Hindlimb muscle (tissue), 1 donor: ENCODE measurements around the gene RSF1. TPM values are rescaled to one million over a fixed set of nuclear protein-coding genes. Genes with fewer than 3 reads are reported as not detected.

Experiments used
- DNase-seq: peaks from one replicate; pipeline ENCODE4 v3.0.0-alpha.2; 2013
- polyA plus RNA-seq: library from polyadenylated mRNA; unstranded; fragments of 120-200 nt; gene quantifications from one replicate; pipeline ENCODE4 v1.2.1, GENCODE V29; 2013; ENCODE audit not compliant: insufficient read length

The RSF1 gene
- polyA plus RNA-seq, 1 donor = 31.8 TPM

- no peak for DNase-seq
Measured at GRCh38 chr11:77747381-77747969, 73.0 kb downstream of the RSF1 start.

- DNase-seq = no peak
Measured at GRCh38 chr11:77736473-77736872, 84.0 kb downstream of the RSF1 start.

DNA sequence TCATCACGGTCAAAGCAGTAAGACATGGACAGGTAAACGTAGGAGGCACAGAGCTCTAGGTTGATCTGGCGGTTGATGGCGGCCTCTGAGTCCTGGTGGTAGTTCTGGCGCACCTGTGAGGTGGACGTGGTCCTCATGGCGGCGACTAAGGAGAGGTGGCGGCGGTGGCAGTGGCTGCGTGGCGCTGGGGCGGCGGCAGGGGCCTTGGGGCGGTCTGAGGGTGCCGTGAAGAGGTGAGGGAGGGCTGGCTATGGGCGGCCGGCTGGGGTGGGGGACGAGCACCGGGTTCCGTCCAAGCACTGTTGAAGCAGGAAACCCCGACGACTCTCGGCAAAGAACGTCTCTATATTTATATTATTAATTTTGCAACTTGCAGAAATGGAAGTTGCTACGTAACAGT lies 85.6 kb downstream of the RSF1 start:
- DNase-seq = no peak

DNA sequence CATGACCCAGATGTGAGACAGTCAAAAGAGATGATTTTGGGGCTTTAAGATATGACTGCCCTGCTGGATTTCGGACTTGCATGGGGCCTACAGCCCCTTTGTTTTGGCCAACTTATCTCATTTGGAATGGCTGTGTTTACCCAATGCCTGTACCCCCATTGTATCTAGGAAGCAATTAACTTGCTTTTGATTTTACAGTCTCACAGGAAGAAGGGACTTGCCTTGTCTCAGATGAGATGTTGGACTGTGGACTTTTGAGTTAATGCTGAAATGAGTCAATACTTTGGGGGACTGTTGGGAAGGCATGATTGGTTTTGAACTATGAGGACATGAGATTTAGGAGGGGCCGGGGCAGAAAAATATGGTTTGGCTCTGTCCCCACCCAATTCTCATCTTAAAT lies 88.4 kb downstream of the RSF1 start:
- DNase-seq = no peak

DNA sequence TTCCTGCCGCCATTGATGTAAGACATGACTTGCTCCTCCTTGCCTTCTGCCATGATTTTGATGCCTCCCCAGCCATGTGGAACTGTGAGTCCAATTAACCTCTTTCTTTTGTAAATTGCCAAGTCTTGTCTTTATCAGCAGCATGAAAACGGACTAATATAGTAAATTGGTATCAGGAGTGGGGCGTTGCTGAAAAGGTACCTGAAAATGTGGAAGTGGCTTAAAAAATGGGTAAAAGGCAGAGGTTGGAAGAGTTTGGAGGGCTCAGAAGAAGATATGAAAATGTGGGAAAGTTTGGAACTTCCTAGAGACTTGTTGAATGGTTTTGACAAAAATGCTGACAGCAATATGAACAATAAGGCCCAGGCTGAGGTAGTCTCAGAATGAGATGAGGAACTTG lies 89.7 kb downstream of the RSF1 start:
- no peak for DNase-seq

DNA sequence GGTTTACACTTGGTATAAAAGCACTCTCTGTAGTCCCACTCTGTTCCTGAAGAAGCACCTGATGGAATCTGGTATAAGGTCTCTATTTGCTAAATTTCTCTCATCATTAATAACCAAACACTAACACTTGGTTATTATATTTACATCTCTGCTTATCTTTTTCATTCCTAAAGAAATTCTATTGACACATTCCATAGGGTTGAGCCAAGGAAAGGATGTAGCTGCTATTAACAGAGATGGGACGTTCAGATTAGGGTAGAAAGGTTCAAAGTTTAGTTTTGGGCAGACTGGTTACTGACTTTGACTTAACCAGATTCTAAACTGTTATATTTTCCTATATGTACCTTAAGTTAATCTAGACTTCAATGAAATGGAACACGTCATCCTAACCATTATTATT lies 91.5 kb downstream of the RSF1 start:
- DNase-seq = no peak

DNA sequence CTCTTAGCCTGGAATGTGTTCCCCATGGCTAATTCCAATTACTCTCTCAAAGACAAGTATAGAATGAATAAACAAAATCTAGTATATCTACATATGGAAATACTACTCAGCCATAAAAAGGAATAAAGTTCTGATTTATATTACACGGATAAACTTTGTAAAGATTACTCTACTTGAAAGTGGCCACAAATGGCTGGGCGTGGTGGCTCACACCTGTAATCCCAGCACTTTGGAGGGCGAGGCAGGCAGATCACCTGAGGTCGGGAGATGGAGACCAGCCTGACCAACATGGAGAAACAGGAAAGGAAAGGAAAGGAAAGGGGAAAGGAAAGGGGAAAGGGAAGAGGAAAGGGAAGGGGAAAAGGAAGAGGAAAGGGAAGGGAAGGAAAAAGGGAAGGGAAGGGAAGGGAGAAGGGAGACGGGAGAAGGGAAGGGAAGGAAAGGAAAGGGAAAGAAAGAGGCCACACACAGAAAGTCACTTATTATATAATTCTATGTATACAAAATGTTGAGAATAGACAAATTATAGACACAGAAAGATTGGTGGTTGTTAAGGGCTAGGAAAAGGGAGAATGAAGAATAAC lies 92.2 kb downstream of the RSF1 start:
- DNase-seq = no peak

DNA sequence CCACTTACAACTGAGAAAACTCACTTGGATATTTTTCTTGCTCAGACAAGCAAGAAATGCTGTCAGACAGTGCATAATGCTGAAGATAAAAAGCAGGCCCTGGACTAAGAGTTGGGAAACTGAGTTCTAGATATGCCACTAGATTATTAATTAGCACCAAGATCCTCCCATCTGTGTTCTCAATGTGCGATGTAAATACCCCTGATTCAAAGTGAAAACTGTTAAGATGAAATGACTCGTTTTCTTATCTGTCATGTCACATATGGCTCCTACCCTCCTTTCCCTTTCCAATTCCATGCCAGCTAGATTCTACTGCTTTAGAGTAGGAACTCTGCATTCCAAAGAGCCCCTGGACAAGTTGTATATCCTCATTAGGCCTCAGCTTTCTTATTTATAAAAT lies 94.0 kb downstream of the RSF1 start:
- no peak for DNase-seq

GRCh38 chr11:77725433-77725832 lies 95.1 kb downstream of the RSF1 start:
- no peak for DNase-seq

DNA sequence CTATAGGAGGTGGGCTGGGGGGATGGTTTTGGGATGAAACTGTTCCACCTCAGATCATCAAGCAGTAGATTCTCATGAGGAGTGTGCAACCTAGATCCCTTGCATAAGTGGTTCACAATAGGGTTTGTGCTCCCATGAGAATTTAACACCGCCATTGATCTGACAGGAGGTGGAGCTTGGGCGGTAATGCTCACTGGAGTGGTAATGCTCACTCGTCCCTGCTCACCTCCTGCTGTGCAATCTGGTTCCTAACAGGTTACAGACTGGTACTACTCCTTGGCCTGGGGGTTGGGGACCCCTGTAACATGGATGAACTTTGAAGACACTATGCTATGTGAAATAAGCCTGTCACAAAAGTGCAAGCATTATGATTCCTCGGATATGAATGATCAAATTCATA lies 95.9 kb downstream of the RSF1 start:
- DNase-seq = no peak

- no peak for DNase-seq
Measured at GRCh38 chr11:77723024-77723423, 97.5 kb downstream of the RSF1 start.

- DNase-seq = no peak
Measured at GRCh38 chr11:77710358-77710757, 110.2 kb downstream of the RSF1 start.

- no peak for DNase-seq
Measured at GRCh38 chr11:77705876-77706579, 114.5 kb downstream of the RSF1 start.

- no peak for DNase-seq
Measured at GRCh38 chr11:77705195-77705875, 115.2 kb downstream of the RSF1 start.

DNA sequence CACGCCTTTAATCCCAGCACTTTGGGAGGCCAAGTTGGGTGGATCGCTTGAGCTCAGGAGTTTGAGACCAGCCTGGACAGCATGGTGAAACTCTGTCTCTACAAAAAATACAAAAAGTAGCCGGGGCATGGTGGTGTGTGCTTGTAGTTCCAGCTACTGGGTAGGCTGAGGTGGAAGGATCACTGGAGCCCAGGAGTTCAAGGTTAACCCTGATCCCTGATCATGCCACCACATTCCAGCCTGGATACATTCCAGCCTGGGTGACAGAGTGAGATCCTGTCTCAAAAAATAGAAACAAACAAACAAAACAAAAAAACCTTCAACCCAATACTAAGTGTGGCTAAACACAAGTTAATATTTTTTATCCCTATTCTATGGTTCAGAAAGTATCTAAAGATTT lies 116.5 kb downstream of the RSF1 start:
- DNase-seq = no peak

DNA sequence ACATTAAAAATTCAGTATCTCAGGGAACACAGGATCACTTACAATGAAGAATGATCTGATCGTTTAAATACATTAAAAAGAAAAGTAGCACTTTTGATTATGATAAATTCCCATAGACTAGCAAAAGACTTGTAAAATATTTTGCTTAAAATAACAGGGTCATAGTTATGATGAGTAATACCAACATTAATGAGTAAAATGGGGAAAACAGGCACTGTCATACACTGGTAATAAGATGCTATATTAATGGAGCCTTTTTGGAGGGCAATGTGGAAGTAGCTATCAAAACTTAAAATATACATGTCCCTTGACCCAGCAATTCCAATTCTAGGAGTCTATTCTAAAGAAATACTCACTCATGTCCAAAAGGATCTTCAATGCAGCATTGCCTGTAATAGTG lies 121.1 kb downstream of the RSF1 start:
- DNase-seq = no peak

DNA sequence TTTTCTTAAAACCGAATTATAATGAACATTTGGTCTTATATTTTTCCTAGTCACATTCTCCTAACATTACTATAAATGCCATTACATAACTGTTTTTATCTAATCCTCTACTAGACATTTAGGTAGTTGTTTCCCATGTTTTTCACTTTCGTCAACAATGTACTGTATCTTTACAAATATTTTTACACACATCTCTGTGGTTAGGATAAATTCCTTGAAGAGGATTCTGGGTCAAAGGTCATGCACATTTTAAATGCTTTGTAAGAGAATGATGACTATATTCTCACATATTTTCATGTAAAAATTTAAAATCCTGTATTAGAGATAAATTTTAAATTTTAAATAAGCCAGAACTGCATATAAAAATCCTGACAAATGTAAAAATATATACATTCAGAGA lies 121.6 kb downstream of the RSF1 start:
- no peak for DNase-seq

GRCh38 chr11:77697865-77698264 lies 122.7 kb downstream of the RSF1 start:
- DNase-seq = no peak

- DNase-seq = no peak
Measured at GRCh38 chr11:77695417-77695816, 125.1 kb downstream of the RSF1 start.

GRCh38 chr11:77690649-77691048 lies 129.9 kb downstream of the RSF1 start:
- no peak for DNase-seq

DNA sequence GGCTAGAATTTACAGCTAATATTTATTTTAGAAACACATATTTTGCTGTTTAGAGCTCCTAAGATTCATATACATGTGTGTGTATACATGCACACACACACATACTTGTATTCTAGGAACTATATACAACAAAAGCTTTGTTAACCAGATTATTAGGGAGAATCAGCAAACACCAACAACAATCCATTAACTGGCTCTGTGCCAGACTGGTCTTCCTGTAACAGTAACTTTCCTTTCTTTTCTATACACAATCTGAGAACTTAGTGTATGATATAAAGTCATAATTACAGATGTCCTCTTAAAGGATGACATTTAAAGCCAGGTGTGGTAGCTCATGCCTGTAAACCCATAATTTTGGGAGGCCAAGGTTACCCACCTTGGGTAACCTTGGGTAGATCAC lies 133.4 kb downstream of the RSF1 start:
- no peak for DNase-seq

GRCh38 chr11:77677138-77677537 lies 143.4 kb downstream of the RSF1 start:
- DNase-seq = no peak

DNA sequence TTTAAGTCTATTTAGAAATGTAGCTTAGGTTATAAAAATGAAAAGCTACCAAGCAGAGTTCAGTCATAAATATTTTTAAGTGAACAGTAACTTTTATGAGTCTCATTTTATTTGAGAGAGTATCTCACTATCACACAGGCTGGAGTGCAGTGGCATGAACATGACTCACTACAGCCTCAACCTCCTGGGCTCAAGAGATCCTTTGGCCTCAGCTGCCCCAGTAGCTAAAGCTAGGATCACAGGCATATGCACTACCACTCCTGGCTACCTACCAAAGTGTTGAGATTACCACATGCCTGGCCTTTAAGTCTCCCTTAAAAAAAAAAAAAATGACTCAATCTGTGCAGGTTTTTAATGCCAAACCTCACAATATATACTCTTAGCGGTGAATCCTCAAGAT lies 148.3 kb downstream of the RSF1 start:
- DNase-seq = no peak
